B cell (primary cell): Measurements from ENCODE around the gene RGPD6. TPM values are rescaled to one million over a fixed set of nuclear protein-coding genes. Genes with fewer than 3 reads are reported as not detected.

ENCODE experiments used
- polyA plus RNA-seq: library from polyadenylated mRNA; depleted of rRNA; stranded (reverse); fragments of >200 nt; gene quantifications from 2 replicates; pipeline ENCODE4 v1.2.3, GENCODE V29; 2012
- small RNA-seq: library from RNA; depleted of rRNA; stranded (forward); fragments of <200 nt; gene quantifications from one replicate; pipeline ENCODE3, GENCODE V24; 2012; ENCODE audit warnings: low replicate concordance, low read depth; ENCODE audit not compliant: insufficient read length
- total RNA-seq, 2 donors: library from RNA; stranded (reverse); fragments of 120-200 nt in 1 of 2; gene quantifications; 1 replicate in 1 of 2; 2 replicates in 1 of 2; pipeline versions ENCODE4 v1.2.3 to v1.2.4, GENCODE V29; 2013 to 2022

RGPD6 gene
- total and polyA plus RNA-seq, 2 donors (not counting 1 experiment from before 2014, with no cell fraction given) = 5.1 to 79.5 TPM

Small RNAs within 50 kb of the gene (small RNA-seq; reads per million reads assigned to genes)
- not detected for gene AC108938.1

Other genes starting within 250 kb of the RGPD6 start
- 0.47 and 0.49 TPM in 2 replicates for gene LIMS4, start 104.4 kb downstream of the RGPD6 start, total RNA-seq
- gene LIMS4, start 104.4 kb downstream of the RGPD6 start, polyA plus RNA-seq = 0.07 TPM in 1 of 2 replicates, not detected in the other
- 1.6 and 2.0 TPM in 2 replicates for gene BUB1, start 100.8 kb upstream of the RGPD6 start, total RNA-seq
- gene BUB1, start 100.8 kb upstream of the RGPD6 start, polyA plus RNA-seq = 0.85 and 2.6 TPM in 2 replicates
- gene ACOXL, start 155.4 kb upstream of the RGPD6 start, total RNA-seq = not detected in 2 replicates
- gene ACOXL, start 155.4 kb upstream of the RGPD6 start, polyA plus RNA-seq = 0.06 and 0.09 TPM in 2 replicates